PC-9 (cell line): Measurements from ENCODE around the gene LGALS7B. TPM values are rescaled to one million over a fixed set of nuclear protein-coding genes. Genes with fewer than 3 reads are reported as not detected.
A peak's percentile ranks its signal among the peaks of the same experiment; 100 is the strongest.

Experiments used
- BruUV-seq: library from RNA; stranded (reverse); fragments of 400-500 nt; replicated peaks from 2 replicates; lab custom pipeline; 2021; lab: Mats Ljungman, UMichigan
- CTCF ChIA-PET: fragments of 300-600 bp; sonication (Branson Sonifier 250); formaldehyde crosslinking; loops from one replicate; lab custom pipeline; 2022; ENCODE audit warnings: antibody characterized with exemption; lab: Charles Lee
- POLR2A ChIA-PET: fragments of 300-600 bp; sonication (Branson Sonifier 250); formaldehyde crosslinking; loops from one replicate; lab custom pipeline; 2022; ENCODE audit warnings: antibody characterized with exemption; ENCODE audit not compliant: unreplicated experiment; lab: Charles Lee
- DNase-seq, 2 experiments: peaks; one replicate each; pipeline versions ENCODE4 v3.0.0 to v3.0.0-alpha.2; 2015 to 2022; ENCODE audit warnings: mixed read lengths in 1 of 2
- H2AFZ ChIP-seq: fragments of 200-600 bp; sonication (generic); 2 replicates; pipeline ENCODE4 v1.8.1; 2017; ENCODE audit warnings: antibody characterized with exemption
- H3F3A ChIP-seq: fragments of 200-600 bp; sonication (generic); 2 replicates; pipeline ENCODE4 v1.8.1; 2017; ENCODE audit warnings: antibody characterized with exemption, mild to moderate bottlenecking, low read depth; ENCODE audit not compliant: insufficient read depth
- H3K27ac ChIP-seq: fragments of 200-600 bp; sonication (generic); 2 replicates; pipeline ENCODE4 v1.6.1; 2016; ENCODE audit warnings: mixed run types
- H3K27me3 ChIP-seq: fragments of 200-600 bp; sonication (generic); 2 replicates; pipeline ENCODE4 v1.6.1; 2016; ENCODE audit warnings: low read depth, mixed run types; ENCODE audit not compliant: insufficient read depth
- H3K36me3 ChIP-seq: fragments of 200-600 bp; sonication (generic); 2 replicates; pipeline ENCODE4 v1.6.1; 2016; ENCODE audit warnings: low read depth, mixed run types
- H3K4me1 ChIP-seq: fragments of 200-600 bp; sonication (generic); replicated peaks from 2 replicates; pipeline ENCODE4 v1.6.1; 2016; ENCODE audit warnings: mixed run types; ENCODE audit not compliant: insufficient read depth
- H3K4me2 ChIP-seq: fragments of 200-600 bp; sonication (generic); 2 replicates; pipeline ENCODE4 v1.6.1; 2017; ENCODE audit warnings: mixed run types
- H3K4me3 ChIP-seq: fragments of 200-600 bp; sonication (generic); 2 replicates; pipeline ENCODE4 v1.6.1; 2016; ENCODE audit warnings: mixed run types
- H3K79me2 ChIP-seq: fragments of 200-600 bp; sonication (generic); 2 replicates; pipeline ENCODE4 v1.6.1; 2017; ENCODE audit warnings: low read depth, mixed run types
- H3K9me2 ChIP-seq: fragments of 200-600 bp; sonication (generic); 2 replicates; pipeline ENCODE4 v1.8.1; 2017; ENCODE audit warnings: mild to moderate bottlenecking; ENCODE audit not compliant: insufficient read depth
- H3K9me3 ChIP-seq: fragments of 200-600 bp; sonication (generic); 2 replicates; pipeline ENCODE4 v1.8.1; 2016; ENCODE audit warnings: low read depth; ENCODE audit not compliant: insufficient read depth
- H4K20me1 ChIP-seq: fragments of 200-600 bp; sonication (generic); 2 replicates; pipeline ENCODE4 v1.8.1; 2017; ENCODE audit not compliant: insufficient read depth
- EZH2 ChIP-seq: fragments of 200-600 bp; sonication (generic); IDR thresholded peaks from 2 replicates; pipeline ENCODE4 v1.8.0; 2017; ENCODE audit warnings: antibody characterized with exemption, low read depth
- intact Hi-C: fragments of 100-400 bp; cut with micrococcal nuclease; formaldehyde crosslinking; loops from one replicate; pipeline ENCODE4 v1.10.0; 2022; ENCODE audit not compliant: unreplicated experiment
- total RNA-seq: library from RNA; stranded (reverse); gene quantifications from 2 replicates; pipeline ENCODE4 v1.2.3, GENCODE V29; 2021
- TF ChIP-seq, protein P1 (sequence below): fragments of 200-600 bp; sonication (generic); conservative IDR thresholded peaks from 2 replicates; pipeline ENCODE4 v1.6.1; 2017; ENCODE audit warnings: mixed run types, antibody characterized with exemption, mild to moderate bottlenecking, moderate library complexity

The LGALS7B gene
- total RNA-seq, 1 experiment from 2014 or later: not detected

DNA sequence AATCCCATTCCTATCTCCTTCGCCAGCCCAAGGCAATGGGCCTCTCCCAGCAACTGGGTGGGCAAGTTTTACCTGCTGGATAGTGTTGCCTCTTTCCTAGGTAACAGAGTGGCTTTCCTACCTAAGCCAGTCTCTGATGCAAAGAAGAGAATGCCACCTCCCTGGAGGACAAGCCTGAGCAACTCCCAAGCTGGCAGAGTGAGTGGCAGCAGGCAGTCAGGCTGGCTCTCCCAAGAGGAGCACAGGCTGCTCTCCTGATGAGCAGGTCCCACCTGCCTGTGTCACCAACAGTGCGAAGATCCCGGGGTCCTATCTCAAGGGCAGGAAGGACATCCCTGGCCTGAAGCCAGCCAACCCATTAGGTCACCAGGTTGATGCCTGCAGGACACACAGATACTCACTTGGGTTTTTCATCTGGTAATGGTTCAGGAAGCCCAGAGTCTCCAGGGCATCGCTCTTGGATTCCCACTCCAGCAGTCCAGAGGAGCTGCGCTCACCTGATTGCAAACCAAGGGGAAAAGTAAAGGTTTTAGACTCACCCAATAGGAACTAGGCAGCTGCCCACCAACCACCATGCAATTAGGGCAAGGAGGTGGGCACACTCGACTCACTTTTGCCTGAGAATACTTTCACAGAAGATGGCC lies 48.1 kb downstream of the LGALS7B start:
- BruUV-seq: no TSS peak
- Histone ChIP-seq H3K4me2 (peak overlapping the region; percentile 75), H3K9me2 (no peaks in the 10 kb centered on the region), H2AFZ (no peak overlapping the region), H4K20me1 (peaks cover 3% of the 10 kb centered on the region; the same call in 1 of the 2 replicates), H3K79me2 (peaks cover 28% of the 10 kb centered on the region), H3K27me3 (no peaks in the 10 kb centered on the region), H3K4me3 (peak overlapping the region; percentile 6; the same call in 1 of the 2 replicates), H3K27ac (peak overlapping the region; percentile 98), H3K36me3 (peaks cover 38% of the 10 kb centered on the region), H3K9me3 (no peaks in the 10 kb centered on the region), H3F3A (peaks cover 85% of the 10 kb centered on the region), H3K4me1 (peaks cover 79% of the 10 kb centered on the region)
- no peak for TF ChIP-seq EZH2
- TF ChIP-seq, protein P1, sequence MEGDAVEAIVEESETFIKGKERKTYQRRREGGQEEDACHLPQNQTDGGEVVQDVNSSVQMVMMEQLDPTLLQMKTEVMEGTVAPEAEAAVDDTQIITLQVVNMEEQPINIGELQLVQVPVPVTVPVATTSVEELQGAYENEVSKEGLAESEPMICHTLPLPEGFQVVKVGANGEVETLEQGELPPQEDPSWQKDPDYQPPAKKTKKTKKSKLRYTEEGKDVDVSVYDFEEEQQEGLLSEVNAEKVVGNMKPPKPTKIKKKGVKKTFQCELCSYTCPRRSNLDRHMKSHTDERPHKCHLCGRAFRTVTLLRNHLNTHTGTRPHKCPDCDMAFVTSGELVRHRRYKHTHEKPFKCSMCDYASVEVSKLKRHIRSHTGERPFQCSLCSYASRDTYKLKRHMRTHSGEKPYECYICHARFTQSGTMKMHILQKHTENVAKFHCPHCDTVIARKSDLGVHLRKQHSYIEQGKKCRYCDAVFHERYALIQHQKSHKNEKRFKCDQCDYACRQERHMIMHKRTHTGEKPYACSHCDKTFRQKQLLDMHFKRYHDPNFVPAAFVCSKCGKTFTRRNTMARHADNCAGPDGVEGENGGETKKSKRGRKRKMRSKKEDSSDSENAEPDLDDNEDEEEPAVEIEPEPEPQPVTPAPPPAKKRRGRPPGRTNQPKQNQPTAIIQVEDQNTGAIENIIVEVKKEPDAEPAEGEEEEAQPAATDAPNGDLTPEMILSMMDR: no peak
- intact Hi-C loops: loop anchor here (5.0 to 10.0 kb wide), 3 partner anchors 198 to 432 kb away; partner anchors contain the start of genes FAM98C and FBXO27
- CTCF ChIA-PET: interaction anchor here (1.2 kb wide), 2 partner anchors 51 to 434 kb away, joined by 3 to 5 read pairs; partner anchors contain the start of gene FAM98C
- POLR2A ChIA-PET: interaction anchor here (0.6 to 0.9 kb wide), 5 partner anchors 107 to 200 kb away, joined by 3 to 4 read pairs (median 3); no protein-coding TSS in a partner anchor
- DNase-seq: peak in 1 of 2 experiments; percentile 39

DNA sequence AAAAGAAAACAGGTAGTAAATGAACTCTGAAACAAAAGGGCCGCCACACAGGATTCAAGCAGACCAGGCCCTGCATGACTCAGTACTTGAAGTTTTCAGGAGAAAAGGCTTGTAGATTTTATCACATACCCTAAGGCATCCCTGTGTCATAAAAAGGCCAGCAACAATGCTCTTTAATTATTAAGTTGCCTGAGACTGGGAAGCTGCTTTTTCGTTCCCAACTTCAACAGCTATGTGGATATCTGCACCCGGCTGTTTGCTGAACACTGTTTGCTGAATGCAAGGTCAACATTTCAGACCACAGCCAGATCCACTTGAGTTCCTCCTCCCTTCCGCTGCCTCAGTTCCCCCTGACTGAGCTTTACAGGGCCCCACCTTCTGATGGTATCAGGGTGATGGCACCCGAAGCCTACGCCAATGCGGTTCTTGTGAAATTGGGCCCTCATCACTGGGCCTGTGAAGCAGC lies 48.7 kb downstream of the LGALS7B start:
- no peaks in the 10 kb centered on the region for H3K9me3 ChIP-seq
- H3K36me3 ChIP-seq: peaks cover 44% of the 10 kb centered on the region
- peaks cover 34% of the 10 kb centered on the region for H3K79me2 ChIP-seq
- peak overlapping the region; percentile 75 for H3K4me2 ChIP-seq
- peaks cover 6% of the 10 kb centered on the region for H4K20me1 ChIP-seq
- H3K9me2 ChIP-seq: no peaks in the 10 kb centered on the region
- no peak overlapping the region for H2AFZ ChIP-seq
- TF ChIP-seq, protein P1: no peak
- no peak for TF ChIP-seq EZH2
- POLR2A ChIA-PET: interaction anchor here (0.6 to 0.9 kb wide), 10 partner anchors 10 to 533 kb away, joined by 3 to 6 read pairs (median 3); partner anchors contain the start of gene FAM98C
- H3K27ac ChIP-seq: peak overlapping the region; percentile 98
- no peaks in the 10 kb centered on the region for H3K27me3 ChIP-seq
- intact Hi-C loops: loop anchor here (1.0 to 10.0 kb wide), 9 partner anchors 93 to 433 kb away; partner anchors contain the start of genes FAM98C, FBXO27, MRPS12 and SARS2
- DNase-seq: peak; percentile 59 to 97
- H3F3A ChIP-seq: peaks cover 85% of the 10 kb centered on the region
- peaks cover 73% of the 10 kb centered on the region for H3K4me1 ChIP-seq
- no TSS peak for BruUV-seq
- peak overlapping the region; percentile 34; the same call in 1 of the 2 replicates for H3K4me3 ChIP-seq
- CTCF ChIA-PET: interaction anchor here (1.2 kb wide), 2 partner anchors 50 to 435 kb away, joined by 3 to 5 read pairs; partner anchors contain the start of gene FAM98C

DNA sequence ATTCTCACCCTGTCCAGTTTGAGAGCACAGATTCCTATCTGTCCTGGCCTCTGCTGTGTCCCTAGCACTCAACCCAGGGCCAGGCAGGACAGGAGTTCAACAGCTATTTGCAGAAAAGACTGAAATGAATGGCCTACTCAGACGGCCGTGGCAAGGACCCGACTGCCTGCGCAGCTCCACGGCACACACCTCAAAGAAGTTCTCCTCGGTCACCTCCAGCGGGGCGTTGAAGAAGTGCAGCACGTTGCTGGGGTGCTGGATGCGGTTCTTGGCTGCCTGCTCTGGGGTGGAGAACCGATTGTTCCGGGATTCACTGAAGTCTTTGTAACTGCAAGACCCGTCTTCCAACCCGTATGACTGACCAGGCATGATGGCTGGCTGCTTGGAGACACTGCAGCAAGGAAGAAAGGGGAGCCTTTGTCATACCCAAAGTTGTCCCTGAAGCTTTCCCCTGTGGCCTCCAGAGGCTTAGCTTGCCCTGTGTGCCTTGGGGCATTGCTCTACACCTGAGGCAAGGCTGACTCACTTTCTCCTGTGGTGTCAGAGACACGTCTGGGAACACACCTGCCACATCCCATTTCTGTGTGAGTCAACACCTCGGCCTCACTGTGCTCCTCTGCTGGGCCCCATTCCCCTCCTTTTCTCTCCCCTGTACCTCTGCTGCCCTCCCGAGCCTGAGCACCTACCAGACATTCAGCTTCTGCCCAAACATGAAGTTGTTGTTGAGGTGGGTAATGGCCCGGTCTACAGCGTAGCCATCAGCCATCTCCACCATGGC lies 49.4 kb downstream of the LGALS7B start:
- CTCF ChIA-PET: interaction anchor here (0.5 to 1.2 kb wide), 5 partner anchors 49 to 436 kb away, joined by 3 to 8 read pairs (median 5); partner anchors contain the start of genes FAM98C, MRPS12 and SARS2
- peak overlapping the region; percentile 98 for H3K27ac ChIP-seq
- peaks cover 66% of the 10 kb centered on the region for H3K4me1 ChIP-seq
- peaks cover 14% of the 10 kb centered on the region for H4K20me1 ChIP-seq
- DNase-seq: peak; percentile 94 to 98
- TSS peak; percentile 86 for BruUV-seq
- H3K9me3 ChIP-seq: no peaks in the 10 kb centered on the region
- H3K79me2 ChIP-seq: peaks cover 39% of the 10 kb centered on the region
- H3K9me2 ChIP-seq: no peaks in the 10 kb centered on the region
- H3F3A ChIP-seq: peaks cover 85% of the 10 kb centered on the region
- peak overlapping the region; percentile 34; the same call in 1 of the 2 replicates for H3K4me3 ChIP-seq
- no peak overlapping the region for H2AFZ ChIP-seq
- POLR2A ChIA-PET: interaction anchor here (0.5 to 1.0 kb wide), 10 partner anchors 10 to 669 kb away, joined by 3 to 13 read pairs (median 3); partner anchors contain the start of genes FAM98C, MRPS12 and SARS2
- H3K36me3 ChIP-seq: peaks cover 48% of the 10 kb centered on the region
- intact Hi-C loops: loop anchor here (1.0 to 10.0 kb wide), 9 partner anchors 92 to 434 kb away; partner anchors contain the start of genes FAM98C, FBXO27, MRPS12 and SARS2
- no peak for TF ChIP-seq EZH2
- TF ChIP-seq, protein P1: peak; percentile 79
- H3K27me3 ChIP-seq: no peaks in the 10 kb centered on the region
- peak overlapping the region; percentile 75 for H3K4me2 ChIP-seq
